WTC11 (cell line): ENCODE measurements around the gene TF. TPM values are rescaled to one million over a fixed set of nuclear protein-coding genes. Genes with fewer than 3 reads are reported as not detected.

ENCODE experiments used
- ATAC-seq: fragments of 200-7000 bp; cut with Tn5 transposase; 2 replicates; pipeline ENCODE4 v1.10.0; 2021; ENCODE audit warnings: mild to moderate bottlenecking, moderate library complexity
- CTCF ChIA-PET: fragments of 300-600 bp; sonication (Branson Sonifier 250); formaldehyde crosslinking; loops from one replicate; lab custom pipeline; 2021; ENCODE audit warnings: antibody characterized with exemption; lab: Charles Lee
- POLR2A ChIA-PET: fragments of 350-600 bp; sonication (Branson Sonifier 250); formaldehyde crosslinking; loops from one replicate; lab custom pipeline; 2021; ENCODE audit warnings: antibody characterized with exemption; lab: Charles Lee
- DNase-seq: peaks from one replicate; pipeline ENCODE4 v3.0.0; 2021; ENCODE audit warnings: low spot score
- H3K27ac Mint-ChIP-seq: 2 replicates; pipeline ENCODE4 v1.8.0; 2021; ENCODE audit warnings: mixed read lengths
- H3K27me3 Mint-ChIP-seq: 2 replicates; pipeline ENCODE4 v1.8.0; 2021; ENCODE audit warnings: low read depth, mild to moderate bottlenecking, moderate library complexity, mixed read lengths
- H3K36me3 Mint-ChIP-seq: 2 replicates; pipeline ENCODE4 v1.8.0; 2021; ENCODE audit warnings: mixed read lengths
- H3K4me1 Mint-ChIP-seq: 2 replicates; pipeline ENCODE4 v1.8.0; 2022; ENCODE audit warnings: mixed read lengths
- H3K4me3 Mint-ChIP-seq: 2 replicates; pipeline ENCODE4 v1.8.0; 2021; ENCODE audit warnings: mild to moderate bottlenecking, moderate library complexity, mixed read lengths
- H3K9me3 Mint-ChIP-seq: 2 replicates; pipeline ENCODE4 v1.8.0; 2021; ENCODE audit warnings: mixed read lengths
- ATF6 ChIP-seq: sonication (generic); formaldehyde crosslinking; IDR thresholded peaks from 2 replicates; pipeline ENCODE4 v1.8.1; 2023; ENCODE audit warnings: mild to moderate bottlenecking, missing genetic modification reagents
- CBFB ChIP-seq: sonication (generic); formaldehyde crosslinking; IDR thresholded peaks from 2 replicates; pipeline ENCODE4 v1.8.1; 2022; ENCODE audit warnings: mild to moderate bottlenecking, low read depth, missing genetic modification reagents
- CREB1 ChIP-seq: sonication (generic); formaldehyde crosslinking; IDR thresholded peaks from 2 replicates; pipeline ENCODE4 v1.8.0; 2023; ENCODE audit warnings: mild to moderate bottlenecking, missing genetic modification reagents
- CTCF ChIP-seq: fragments of 200-600 bp; IDR thresholded peaks from 2 replicates; pipeline ENCODE4 v1.8.0; 2022; ENCODE audit warnings: antibody characterized with exemption
- E2F4 ChIP-seq: sonication (generic); formaldehyde crosslinking; IDR thresholded peaks from 2 replicates; pipeline ENCODE4 v1.8.1; 2022; ENCODE audit warnings: low read depth, mild to moderate bottlenecking, moderate library complexity, missing genetic modification reagents, borderline replicate concordance
- FOXK1 ChIP-seq: sonication (generic); formaldehyde crosslinking; IDR thresholded peaks from 2 replicates; pipeline ENCODE4 v1.8.0; 2022; ENCODE audit warnings: mild to moderate bottlenecking, moderate library complexity, missing genetic modification reagents
- FOXP4 ChIP-seq: sonication (generic); formaldehyde crosslinking; IDR thresholded peaks from 2 replicates; pipeline ENCODE4 v1.8.0; 2022; ENCODE audit warnings: mild to moderate bottlenecking, missing genetic modification reagents
- NFYB ChIP-seq: sonication (generic); formaldehyde crosslinking; conservative IDR thresholded peaks from 2 replicates; pipeline ENCODE4 v1.8.0; 2022; ENCODE audit warnings: low read depth, missing genetic modification reagents
- OVOL2 ChIP-seq: fragments of 250-450 bp; sonication (Bioruptor Pico); IDR thresholded peaks from 2 replicates; pipeline ENCODE4 v1.9.0; 2021; ENCODE audit warnings: mild to moderate bottlenecking, borderline replicate concordance
- RELA ChIP-seq: sonication (generic); formaldehyde crosslinking; IDR thresholded peaks from 2 replicates; pipeline ENCODE4 v1.8.1; 2022; ENCODE audit warnings: missing genetic modification reagents, mild to moderate bottlenecking, borderline replicate concordance
- SMAD4 ChIP-seq: sonication (generic); formaldehyde crosslinking; IDR thresholded peaks from 2 replicates; pipeline ENCODE4 v1.8.0; 2022; ENCODE audit warnings: mild to moderate bottlenecking, missing genetic modification reagents
- USF1 ChIP-seq: sonication (generic); formaldehyde crosslinking; IDR thresholded peaks from 2 replicates; pipeline ENCODE4 v1.8.0; 2022; ENCODE audit warnings: mild to moderate bottlenecking, missing genetic modification reagents
- ZNF317 ChIP-seq: sonication (generic); formaldehyde crosslinking; IDR thresholded peaks from 2 replicates; pipeline ENCODE4 v1.8.1; 2023; ENCODE audit warnings: low read depth, mild to moderate bottlenecking, moderate library complexity, missing genetic modification reagents, borderline replicate concordance
- ZNF416 ChIP-seq: fragments of 250-450 bp; sonication (Bioruptor Pico); IDR thresholded peaks from 2 replicates; pipeline ENCODE4 v1.9.0; 2021; ENCODE audit warnings: mild to moderate bottlenecking, inconsistent platforms
- ZNF671 ChIP-seq: fragments of 250-450 bp; sonication (Bioruptor Pico); IDR thresholded peaks from 2 replicates; pipeline ENCODE4 v1.8.0; 2021; ENCODE audit warnings: mild to moderate bottlenecking
- total RNA-seq: library from RNA; stranded (reverse); gene quantifications from 3 replicates; pipeline ENCODE4 v1.2.3, GENCODE V29; 2021

The TF gene
- total RNA-seq, 1 experiment from 2014 or later = 9.3 TPM

GRCh38 chr3:133833880-133834620, 87.9 kb downstream of the TF start (continued):
- no peak for TF ChIP-seq CTCF

- Mint-ChIP-seq H3K4me1 (no peaks in the 10 kb centered on the region), H3K9me3 (no peaks in the 10 kb centered on the region), H3K4me3 (no peak overlapping the region), H3K27me3 (no peaks in the 10 kb centered on the region), H3K36me3 (no peaks in the 10 kb centered on the region), H3K27ac (no peak overlapping the region)
- TF ChIP-seq FOXK1 = no peak
- TF ChIP-seq FOXP4 (CRISPR knock-in tag) = no peak
- no peak for TF ChIP-seq NFYB (CRISPR knock-in tag)
- TF ChIP-seq E2F4 (CRISPR knock-in tag) = no peak
- TF ChIP-seq CREB1 (CRISPR knock-in tag) = no peak
- no peak for TF ChIP-seq USF1 (CRISPR knock-in tag)
- TF ChIP-seq RELA (CRISPR knock-in tag) = no peak
- no peak for TF ChIP-seq ZNF416 (CRISPR knock-in tag)
- TF ChIP-seq ZNF671 (CRISPR knock-in tag) = no peak
- no peak for TF ChIP-seq OVOL2 (CRISPR knock-in tag)
- TF ChIP-seq CBFB (CRISPR knock-in tag) = no peak
- TF ChIP-seq ATF6 (CRISPR knock-in tag) = no peak
- TF ChIP-seq ZNF317 (CRISPR knock-in tag) = no peak
- POLR2A ChIA-PET = no interaction called here
- DNase-seq = no peak
- ATAC-seq = no peak
- CTCF ChIA-PET = interaction anchor here (0.6 kb wide), 1 partner anchor 31 kb away, joined by 9 read pairs; no protein-coding TSS in a partner anchor
Observed at GRCh38 chr3:133834621-133835417, 88.6 kb downstream of the TF start.

GRCh38 chr3:133835418-133835743, 89.2 kb downstream of the TF start:
- CTCF ChIA-PET = no interaction called here
- no peaks in the 10 kb centered on the region for H3K4me1 Mint-ChIP-seq
- H3K4me3 Mint-ChIP-seq = no peak overlapping the region
- H3K36me3 Mint-ChIP-seq = no peaks in the 10 kb centered on the region
- no peaks in the 10 kb centered on the region for H3K9me3 Mint-ChIP-seq
- ATAC-seq (no peak), DNase-seq (no peak)
- POLR2A ChIA-PET = no interaction called here
- no peaks in the 10 kb centered on the region for H3K27me3 Mint-ChIP-seq
- TF ChIP-seq SMAD4 (no peak), FOXK1 (no peak)
- H3K27ac Mint-ChIP-seq = no peak overlapping the region
